A549 treated with GW870086 at 1 μM for 4 hours (cell line): ENCODE measurements around the gene NRAP. TPM values are rescaled to one million over a fixed set of nuclear protein-coding genes. Genes with fewer than 3 reads are reported as not detected.

Experiments used
- total RNA-seq: library from RNA; stranded (reverse); fragments of 200-300 nt; extraction: Qiagen RNA extraction; gene quantifications from 5 replicates; pipeline ENCODE4 v1.2.3, GENCODE V29; 2022; ENCODE audit warnings: low read depth

Gene NRAP, protein sequence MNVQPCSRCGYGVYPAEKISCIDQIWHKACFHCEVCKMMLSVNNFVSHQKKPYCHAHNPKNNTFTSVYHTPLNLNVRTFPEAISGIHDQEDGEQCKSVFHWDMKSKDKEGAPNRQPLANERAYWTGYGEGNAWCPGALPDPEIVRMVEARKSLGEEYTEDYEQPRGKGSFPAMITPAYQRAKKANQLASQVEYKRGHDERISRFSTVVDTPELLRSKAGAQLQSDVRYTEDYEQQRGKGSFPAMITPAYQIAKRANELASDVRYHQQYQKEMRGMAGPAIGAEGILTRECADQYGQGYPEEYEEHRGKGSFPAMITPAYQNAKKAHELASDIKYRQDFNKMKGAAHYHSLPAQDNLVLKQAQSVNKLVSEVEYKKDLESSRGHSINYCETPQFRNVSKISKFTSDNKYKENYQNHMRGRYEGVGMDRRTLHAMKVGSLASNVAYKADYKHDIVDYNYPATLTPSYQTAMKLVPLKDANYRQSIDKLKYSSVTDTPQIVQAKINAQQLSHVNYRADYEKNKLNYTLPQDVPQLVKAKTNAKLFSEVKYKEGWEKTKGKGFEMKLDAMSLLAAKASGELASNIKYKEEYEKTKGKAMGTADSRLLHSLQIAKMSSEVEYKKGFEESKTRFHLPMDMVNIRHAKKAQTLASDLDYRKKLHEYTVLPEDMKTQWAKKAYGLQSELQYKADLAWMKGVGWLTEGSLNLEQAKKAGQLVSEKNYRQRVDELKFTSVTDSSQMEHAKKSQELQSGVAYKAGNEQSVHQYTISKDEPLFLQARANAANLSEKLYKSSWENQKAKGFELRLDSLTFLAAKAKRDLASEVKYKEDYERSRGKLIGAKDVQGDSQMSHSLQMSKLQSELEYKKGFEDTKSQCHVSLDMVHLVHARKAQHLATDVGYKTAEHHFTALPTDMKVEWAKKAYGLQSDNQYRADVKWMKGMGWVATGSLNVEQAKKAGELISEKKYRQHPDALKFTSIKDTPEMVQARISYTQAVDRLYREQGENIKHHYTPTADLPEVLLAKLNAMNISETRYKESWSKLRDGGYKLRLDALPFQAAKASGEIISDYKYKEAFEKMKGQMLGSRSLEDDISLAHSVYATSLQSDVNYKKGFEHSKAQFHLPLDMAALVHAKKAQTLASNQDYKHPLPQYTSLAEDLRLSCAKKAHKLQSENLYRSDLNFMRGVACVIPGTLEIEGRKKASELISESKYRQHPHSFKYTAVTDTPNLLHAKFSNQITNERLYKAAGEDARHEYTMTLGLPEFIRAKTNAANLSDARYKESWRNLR (N-terminal part only)
- not detected in 5 replicates for total RNA-seq

DNA sequence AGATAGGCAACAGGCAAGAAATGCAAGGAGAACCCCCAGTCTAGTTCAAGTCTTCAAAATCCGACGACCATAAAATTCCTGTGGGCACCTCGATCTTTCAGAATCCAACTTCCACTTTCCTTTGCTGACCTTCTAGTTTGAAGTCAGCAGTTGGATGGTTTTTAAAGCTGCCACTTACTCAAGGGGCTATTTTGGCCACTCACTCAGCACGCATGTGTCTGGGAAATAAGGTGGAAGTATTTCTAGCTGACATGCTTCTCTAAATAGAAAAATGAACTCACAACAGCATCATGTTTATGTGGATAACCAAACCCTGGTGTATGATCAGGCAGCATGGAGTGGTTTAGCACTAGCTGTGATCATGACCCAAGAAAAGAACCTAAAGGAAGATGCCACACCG is at the start of gene NRAP:
TSS of gene NRAP (minus strand) at position 134 of the 400 bp plus-strand sequence. CDS start 159 bp downstream, outside the sequence.

DNA sequence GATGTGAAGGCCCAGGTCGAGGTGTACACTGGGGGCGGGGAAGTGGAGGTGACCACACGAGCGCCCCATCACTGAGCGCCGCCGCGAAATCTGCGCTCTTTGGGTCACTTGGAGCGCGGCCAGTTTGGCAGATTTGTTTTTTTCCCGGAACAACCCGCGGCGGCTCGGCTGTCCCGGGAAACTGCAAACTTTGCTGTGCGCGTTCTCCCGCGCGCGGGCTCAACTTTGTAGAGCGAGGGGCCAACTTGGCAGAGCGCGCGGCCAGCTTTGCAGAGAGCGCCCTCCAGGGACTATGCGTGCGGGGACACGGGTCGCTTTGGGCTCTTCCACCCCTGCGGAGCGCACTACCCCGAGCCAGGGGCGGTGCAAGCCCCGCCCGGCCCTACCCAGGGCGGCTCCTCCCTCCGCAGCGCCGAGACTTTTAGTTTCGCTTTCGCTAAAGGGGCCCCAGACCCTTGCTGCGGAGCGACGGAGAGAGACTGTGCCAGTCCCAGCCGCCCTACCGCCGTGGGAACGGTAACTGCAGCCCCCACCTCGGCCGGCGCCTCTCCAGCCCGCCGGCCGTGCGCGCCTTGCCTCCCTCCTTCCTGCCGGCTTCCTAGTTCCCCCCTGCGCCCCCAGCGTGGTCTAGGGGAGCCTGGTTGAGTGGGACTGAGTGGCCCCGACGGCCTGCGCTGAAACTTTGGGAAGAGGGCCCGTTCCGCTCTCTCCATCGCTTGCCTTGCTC is 15.8 kb upstream of the NRAP start, which contains the start of gene CASP7:
TSS of gene CASP7 (plus strand) at position 450 of the 727 bp plus-strand sequence. CDS start 17,582 bp downstream, outside the sequence.

DNA sequence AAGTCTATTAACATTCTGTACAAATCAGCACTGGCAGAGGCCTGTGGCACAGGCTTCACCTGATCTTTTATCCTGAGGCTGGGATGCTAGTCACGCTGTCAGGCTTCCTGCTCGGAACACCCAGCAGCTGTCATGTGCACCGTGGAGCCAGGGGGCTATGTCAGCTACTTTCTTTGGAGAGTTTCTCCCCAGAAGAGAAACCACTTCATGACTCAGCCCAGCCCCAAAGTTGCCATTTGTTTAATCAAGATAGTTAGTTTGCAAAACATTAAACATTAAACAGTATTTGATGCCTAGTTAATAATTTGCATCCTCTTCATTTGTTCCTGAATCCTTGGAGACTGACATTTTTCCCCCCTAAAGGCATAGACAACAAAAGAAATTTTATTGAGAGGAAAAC is 111.1 kb downstream of the NRAP start, which contains the start of gene HABP2:
TSS of gene HABP2 (plus strand) at position 353 of the 400 bp plus-strand sequence. CDS start 69 bp downstream, outside the sequence.

Other genes with a start within 250 kb of the NRAP start
- gene HABP2, start 111.0 kb downstream of the NRAP start, total RNA-seq = 0.07 to 0.17 TPM (median 0.14 TPM) in 5 replicates
- 26.5 to 35.2 TPM (median 32.0 TPM) in 5 replicates for gene CASP7, start 15.9 kb upstream of the NRAP start, total RNA-seq
- 0.03 TPM in 3 of 5 replicates, not detected in the others for gene PLEKHS1, start 87.6 kb upstream of the NRAP start, total RNA-seq
- 8.7 to 10.4 TPM (median 10.0 TPM) in 5 replicates for gene DCLRE1A, start 190.0 kb upstream of the NRAP start, total RNA-seq
- gene NHLRC2, start 190.6 kb upstream of the NRAP start, total RNA-seq = 4.8 to 8.2 TPM (median 5.9 TPM) in 5 replicates